Neural cell (in vitro differentiated cells): ENCODE measurements around the gene NXPE1. TPM values are rescaled to one million over a fixed set of nuclear protein-coding genes. Genes with fewer than 3 reads are reported as not detected.

Experiments used
- H2AFZ ChIP-seq: fragments of 200-600, 300-800 bp; sonication (generic), shearing (Covaris generic); 2 replicates; pipeline ENCODE4 v1.6.0; 2014; ENCODE audit warnings: low read depth, mild to moderate bottlenecking, antibody characterized with exemption, low read length, moderate library complexity
- H3F3A ChIP-seq: fragments of 200-600 bp; shearing (Covaris generic); 2 replicates; pipeline ENCODE4 v1.6.1; 2016; ENCODE audit warnings: mild to moderate bottlenecking, moderate library complexity, mixed read lengths, antibody characterized with exemption, low read length; ENCODE audit not compliant: insufficient read depth, poor library complexity, severe bottlenecking
- H3K27ac ChIP-seq: fragments of 200-600, 300-800 bp; sonication (generic), shearing (Covaris generic); 2 replicates; pipeline ENCODE4 v1.5.1; 2014; ENCODE audit warnings: mild to moderate bottlenecking, low read length, moderate library complexity
- H3K27me3 ChIP-seq: fragments of 300-800, 200-600 bp; sonication (generic), shearing (Covaris generic); 2 replicates; pipeline ENCODE4 v1.6.0; 2014; ENCODE audit warnings: mild to moderate bottlenecking, low read depth, low read length, moderate library complexity; ENCODE audit not compliant: insufficient read depth
- H3K36me3 ChIP-seq: fragments of 300-800, 200-600 bp; sonication (generic), shearing (Covaris generic); 2 replicates; pipeline ENCODE4 v1.5.1; 2014; ENCODE audit warnings: mild to moderate bottlenecking, antibody characterized with exemption, low read length, moderate library complexity; ENCODE audit not compliant: insufficient read depth
- H3K4me2 ChIP-seq: fragments of 300-800, 200-600 bp; sonication (generic), shearing (Covaris generic); 2 replicates; pipeline ENCODE4 v1.6.0; 2014; ENCODE audit warnings: mild to moderate bottlenecking, low read length
- H3K4me3 ChIP-seq: fragments of 300-800, 200-600 bp; sonication (generic), shearing (Covaris generic); 2 replicates; pipeline ENCODE4 v1.5.1; 2014; ENCODE audit warnings: mild to moderate bottlenecking, low read length, moderate library complexity
- H3K79me2 ChIP-seq: fragments of 200-600 bp; shearing (Covaris generic); replicated peaks from 2 replicates; pipeline ENCODE4 v1.6.0; 2014; ENCODE audit warnings: mild to moderate bottlenecking, low read length, moderate library complexity; ENCODE audit not compliant: insufficient read depth
- H3K9ac ChIP-seq: fragments of 300-800, 200-600 bp; sonication (generic), shearing (Covaris generic); 2 replicates; pipeline ENCODE4 v1.6.1; 2016; ENCODE audit warnings: mild to moderate bottlenecking, low read length, mixed read lengths
- H3K9me2 ChIP-seq: fragments of 200-600 bp; shearing (Covaris generic); 2 replicates; pipeline ENCODE4 v1.6.1; 2016; ENCODE audit warnings: mild to moderate bottlenecking, low read length, mixed read lengths; ENCODE audit not compliant: insufficient read depth
- H3K9me3 ChIP-seq: fragments of 200-600, 300-800 bp; sonication (generic), shearing (Covaris generic); 2 replicates; pipeline ENCODE4 v1.6.1; 2016; ENCODE audit warnings: mild to moderate bottlenecking, mixed run types, low read length, moderate library complexity, mixed read lengths
- H4K20me1 ChIP-seq: fragments of 200-600 bp; shearing (Covaris generic); 2 replicates; pipeline ENCODE4 v1.6.1; 2016; ENCODE audit warnings: mild to moderate bottlenecking, mixed run types; ENCODE audit not compliant: insufficient read depth
- EP300 ChIP-seq: fragments of 450-650 bp; conservative IDR thresholded peaks from 2 replicates; pipeline ENCODE4 v1.6.1; 2014; ENCODE audit warnings: antibody characterized with exemption, mild to moderate bottlenecking, moderate library complexity; ENCODE audit not compliant: poor library complexity, severe bottlenecking
- EZH2 ChIP-seq: fragments of 200-600, 300-800 bp; shearing (Covaris generic), sonication (generic); IDR thresholded peaks from 2 replicates; pipeline ENCODE4 v1.6.1; 2014; ENCODE audit warnings: antibody characterized with exemption, low read length, borderline replicate concordance, mild to moderate bottlenecking; ENCODE audit not compliant: insufficient read depth, poor library complexity, severe bottlenecking
- MXI1 ChIP-seq: fragments of 450-650 bp; conservative IDR thresholded peaks from 2 replicates; pipeline ENCODE4 v1.6.1; 2014; ENCODE audit warnings: antibody characterized with exemption, mild to moderate bottlenecking; ENCODE audit not compliant: poor library complexity, severe bottlenecking
- POLR2AphosphoS5 ChIP-seq: IDR thresholded peaks from 2 replicates; pipeline ENCODE4 v1.6.1; 2012
- RAD21 ChIP-seq: fragments of 450-650 bp; conservative IDR thresholded peaks from 2 replicates; pipeline ENCODE4 v1.6.1; 2014; ENCODE audit warnings: antibody characterized with exemption, mild to moderate bottlenecking, moderate library complexity
- REST ChIP-seq: IDR thresholded peaks from 2 replicates; pipeline ENCODE4 v1.6.1; 2012; ENCODE audit warnings: borderline replicate concordance
- TAF1 ChIP-seq: IDR thresholded peaks from 2 replicates; pipeline ENCODE4 v1.6.1; 2012; ENCODE audit warnings: low read depth
- polyA plus RNA-seq: library from polyadenylated mRNA; depleted of rRNA; stranded (reverse); fragments of >200 nt; gene quantifications from 2 replicates; pipeline ENCODE4 v1.2.3, GENCODE V29; 2014

NXPE1 gene
- polyA plus RNA-seq, 1 donor from 2014 or later = not detected

GRCh38 chr11:114605370-114605769 lies 45.7 kb upstream of the NXPE1 start:
- H3K36me3 ChIP-seq = no peaks in the 10 kb centered on the region
- no peak overlapping the region for H2AFZ ChIP-seq
- H4K20me1 ChIP-seq = no peaks in the 10 kb centered on the region
- no peak overlapping the region for H3K27ac ChIP-seq
- H3K9ac ChIP-seq = no peak overlapping the region
- H3K4me3 ChIP-seq = no peak overlapping the region
- H3K27me3 ChIP-seq = no peaks in the 10 kb centered on the region
- TF ChIP-seq EP300 = no peak
- TF ChIP-seq POLR2AphosphoS5 = no peak
- TF ChIP-seq RAD21 = no peak
- no peak for TF ChIP-seq MXI1
- H3K9me2 ChIP-seq = no peaks in the 10 kb centered on the region
- no peak overlapping the region for H3K4me2 ChIP-seq
- no peaks in the 10 kb centered on the region for H3K79me2 ChIP-seq
- H3K9me3 ChIP-seq = peaks cover 26% of the 10 kb centered on the region
- H3F3A ChIP-seq = no peaks in the 10 kb centered on the region

GRCh38 chr11:114604886-114605285 lies 45.2 kb upstream of the NXPE1 start:
- Histone ChIP-seq H3K9me3 (peaks cover 21% of the 10 kb centered on the region), H3K27ac (no peak overlapping the region), H3K79me2 (no peaks in the 10 kb centered on the region)

GRCh38 chr11:114604179-114604813 lies 44.6 kb upstream of the NXPE1 start:
- Histone ChIP-seq H3K27ac (no peak overlapping the region), H3K4me2 (no peak overlapping the region), H3K9ac (no peak overlapping the region), H3K9me3 (peaks cover 15% of the 10 kb centered on the region), H3K36me3 (no peaks in the 10 kb centered on the region), H4K20me1 (no peaks in the 10 kb centered on the region), H3F3A (no peaks in the 10 kb centered on the region), H3K27me3 (no peaks in the 10 kb centered on the region), H3K79me2 (no peaks in the 10 kb centered on the region), H2AFZ (no peak overlapping the region), H3K4me3 (no peak overlapping the region), H3K9me2 (no peaks in the 10 kb centered on the region)
- TF ChIP-seq EZH2 (no peak), MXI1 (no peak), REST (no peak), TAF1 (no peak)

More at GRCh38 chr11:114604886-114605285, 45.2 kb upstream of the NXPE1 start:
- Histone ChIP-seq H3K36me3 (no peaks in the 10 kb centered on the region), H3K4me3 (no peak overlapping the region), H3F3A (no peaks in the 10 kb centered on the region), H4K20me1 (no peaks in the 10 kb centered on the region), H3K9ac (no peak overlapping the region), H3K4me2 (no peak overlapping the region), H2AFZ (no peak overlapping the region), H3K9me2 (no peaks in the 10 kb centered on the region), H3K27me3 (no peaks in the 10 kb centered on the region)
- TF ChIP-seq TAF1 = no peak
- TF ChIP-seq RAD21 = no peak
- no peak for TF ChIP-seq POLR2AphosphoS5
